Loucy (cell line): ENCODE results near the gene PROSER3.

ENCODE experiments used
- EZH2phosphoT487 ChIP-seq: fragments of 200-600 bp; IDR thresholded peaks from 2 replicates; pipeline ENCODE4 v1.6.1; 2018; ENCODE audit warnings: antibody characterized with exemption, mild to moderate bottlenecking, moderate library complexity, borderline replicate concordance
- TF ChIP-seq, protein P1 (sequence below): fragments of 200-600 bp; sonication (generic); conservative IDR thresholded peaks from 2 replicates; pipeline ENCODE4 v1.5.1; 2014; ENCODE audit warnings: mild to moderate bottlenecking, antibody characterized with exemption, low read length

GRCh38 chr19:35727956-35728706 lies 29.8 kb upstream of the PROSER3 start:
- TF ChIP-seq, protein P1, sequence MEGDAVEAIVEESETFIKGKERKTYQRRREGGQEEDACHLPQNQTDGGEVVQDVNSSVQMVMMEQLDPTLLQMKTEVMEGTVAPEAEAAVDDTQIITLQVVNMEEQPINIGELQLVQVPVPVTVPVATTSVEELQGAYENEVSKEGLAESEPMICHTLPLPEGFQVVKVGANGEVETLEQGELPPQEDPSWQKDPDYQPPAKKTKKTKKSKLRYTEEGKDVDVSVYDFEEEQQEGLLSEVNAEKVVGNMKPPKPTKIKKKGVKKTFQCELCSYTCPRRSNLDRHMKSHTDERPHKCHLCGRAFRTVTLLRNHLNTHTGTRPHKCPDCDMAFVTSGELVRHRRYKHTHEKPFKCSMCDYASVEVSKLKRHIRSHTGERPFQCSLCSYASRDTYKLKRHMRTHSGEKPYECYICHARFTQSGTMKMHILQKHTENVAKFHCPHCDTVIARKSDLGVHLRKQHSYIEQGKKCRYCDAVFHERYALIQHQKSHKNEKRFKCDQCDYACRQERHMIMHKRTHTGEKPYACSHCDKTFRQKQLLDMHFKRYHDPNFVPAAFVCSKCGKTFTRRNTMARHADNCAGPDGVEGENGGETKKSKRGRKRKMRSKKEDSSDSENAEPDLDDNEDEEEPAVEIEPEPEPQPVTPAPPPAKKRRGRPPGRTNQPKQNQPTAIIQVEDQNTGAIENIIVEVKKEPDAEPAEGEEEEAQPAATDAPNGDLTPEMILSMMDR = no peak
- no peak for TF ChIP-seq EZH2phosphoT487
